A549 (cell line): ENCODE data around the gene DCHS2. TPM values are rescaled to one million over a fixed set of nuclear protein-coding genes. Genes with fewer than 3 reads are reported as not detected.

ENCODE experiments used
- ATAC-seq, 2 experiments: fragments of 200-7000 bp in 1 of 2; fragments of >200 bp in 1 of 2; cut with Nextera tagmentation in 1 of 2; cut with Tn5 transposase in 1 of 2; 3 replicates each; pipeline versions ENCODE4 v1.8.0 to v1.9.1; 2018 to 2020; ENCODE audit warnings: mild to moderate bottlenecking in 1 of 2, moderate library complexity in 1 of 2
- CTCF ChIA-PET: fragments of 300-600 bp; sonication (Branson Sonifier 250); formaldehyde crosslinking; extraction: SDS; loops from one replicate; lab custom pipeline; 2021; ENCODE audit warnings: antibody characterized with exemption, inconsistent platforms; lab: Yijun Ruan, JAX
- POLR2A ChIA-PET: fragments of 350-600 bp; formaldehyde crosslinking; extraction: SDS; loops from one replicate; lab custom pipeline; 2021; ENCODE audit warnings: antibody characterized with exemption, inconsistent platforms; lab: Yijun Ruan, JAX
- DNase-seq, 2 experiments: peaks; one replicate each; pipeline versions ENCODE4 v3.0.0 to v3.0.0-alpha.2; 2011 to 2016; ENCODE audit warnings: low read depth in 1 of 2, low spot score in 1 of 2
- FAIRE-seq: peaks from 2 replicates; lab custom pipeline; 2011; peaks lifted over from hg19 to GRCh38; lab: Jason Lieb, UNC
- H3K27ac ChIP-seq, 2 experiments: fragments of >200 bp; sonication (Bioruptor Twin); formaldehyde crosslinking; 3 replicates each; pipeline ENCODE4 v1.5.1; 2016 to 2017
- H3K4me1 ChIP-seq: fragments of >200 bp; sonication (Bioruptor Twin); formaldehyde crosslinking; 3 replicates; pipeline ENCODE4 v1.6.1; 2016
- H3K4me2 ChIP-seq: fragments of >200 bp; sonication (Bioruptor Twin); formaldehyde crosslinking; 3 replicates; pipeline ENCODE4 v1.6.1; 2016
- H3K4me3 ChIP-seq: fragments of >200 bp; sonication (Bioruptor Twin); formaldehyde crosslinking; 3 replicates; pipeline ENCODE4 v1.5.1; 2016
- H3K9me3 ChIP-seq: fragments of >200 bp; sonication (Bioruptor Twin); formaldehyde crosslinking; 3 replicates; pipeline ENCODE4 v1.6.1; 2016
- BHLHE40 ChIP-seq: IDR thresholded peaks from 2 replicates; pipeline ENCODE4 v1.6.1; 2012; ENCODE audit warnings: low read depth, low read length, inconsistent platforms
- CEBPB ChIP-seq, 2 experiments: fragments of >200 bp in 1 of 2; sonication (Bioruptor Twin) in 1 of 2; formaldehyde crosslinking in 1 of 2; IDR thresholded peaks; 2 replicates each; pipeline ENCODE4 v1.6.1; 2012 to 2016
- CHD4 ChIP-seq: fragments of 200-600 bp; sonication (generic); IDR thresholded peaks from 2 replicates; pipeline ENCODE4 v1.6.1; 2016; ENCODE audit warnings: antibody characterized with exemption, mild to moderate bottlenecking, borderline replicate concordance
- CTCF ChIP-seq: fragments of >200 bp; sonication (Bioruptor Twin); formaldehyde crosslinking; IDR thresholded peaks from 3 replicates; pipeline ENCODE4 v1.5.1; 2016
- E2F6 ChIP-seq: IDR thresholded peaks from 2 replicates; pipeline ENCODE4 v1.6.1; 2012; ENCODE audit warnings: low read depth, borderline replicate concordance
- FOSB ChIP-seq: fragments of 250-450 bp; sonication (Bioruptor Pico); IDR thresholded peaks from 2 replicates; pipeline ENCODE4 v1.5.0; 2020; ENCODE audit warnings: mild to moderate bottlenecking, moderate library complexity
- FOSL2 ChIP-seq, 2 experiments: fragments of 450-650 bp in 1 of 2; fragments of >200 bp in 1 of 2; sonication (Bioruptor Twin) in 1 of 2; formaldehyde crosslinking; IDR thresholded peaks; 2 replicates each; pipeline versions ENCODE4 v1.5.0 to v1.6.1; 2016 to 2020; ENCODE audit warnings: mild to moderate bottlenecking in 1 of 2, moderate library complexity in 1 of 2
- HDAC2 ChIP-seq: fragments of 200-600 bp; sonication (generic); IDR thresholded peaks from 2 replicates; pipeline ENCODE4 v1.6.1; 2016
- HMGXB4 ChIP-seq: fragments of 250-450 bp; sonication (Bioruptor Pico); IDR thresholded peaks from 2 replicates; pipeline ENCODE4 v1.5.0; 2021; ENCODE audit warnings: mild to moderate bottlenecking, moderate library complexity, borderline replicate concordance
- KDM1A ChIP-seq: fragments of 200-600 bp; sonication (generic); IDR thresholded peaks from 2 replicates; pipeline ENCODE4 v1.6.1; 2016; ENCODE audit warnings: low read depth, mild to moderate bottlenecking
- MAX ChIP-seq: IDR thresholded peaks from 2 replicates; pipeline ENCODE4 v1.6.1; 2012
- MAZ ChIP-seq: fragments of 150-350 bp; IDR thresholded peaks from 2 replicates; pipeline ENCODE4 v1.6.1; 2014; ENCODE audit warnings: antibody characterized with exemption, low read depth, low read length, borderline replicate concordance
- PHF8 ChIP-seq: fragments of 200-600 bp; sonication (generic); IDR thresholded peaks from 2 replicates; pipeline ENCODE4 v1.6.1; 2016; ENCODE audit warnings: low read depth, mild to moderate bottlenecking, antibody characterized with exemption, moderate library complexity, borderline replicate concordance
- POLR2A ChIP-seq: IDR thresholded peaks from 2 replicates; pipeline ENCODE4 v1.6.1; 2012; ENCODE audit warnings: mild to moderate bottlenecking, low read length
- TP53 ChIP-seq: fragments of 250-450 bp; sonication (Bioruptor Pico); IDR thresholded peaks from 2 replicates; pipeline ENCODE4 v1.5.0; 2021; ENCODE audit warnings: mild to moderate bottlenecking, moderate library complexity
- USF2 ChIP-seq: fragments of 450-650 bp; IDR thresholded peaks from 2 replicates; pipeline ENCODE4 v1.6.1; 2014; ENCODE audit warnings: antibody characterized with exemption
- WGBS: methylation state at CpG from one replicate; pipeline ENCODE4 v1.1.6; 2017; ENCODE audit errors: missing lambda C conversion rate; 5-methylcytosine and 5-hydroxymethylcytosine counted together
- polyA plus RNA-seq, 4 experiments: library from polyadenylated mRNA; depleted of rRNA in 3 of 4; stranded (reverse); fragments of >200 nt; fragmentation: RNase III in 1 of 4; extraction: RNeasy Plus Mini Kit Qiagen cat#74134 plus additional on column Dnase treatment in 1 of 4; gene quantifications; 2 replicates in 3 of 4; 3 replicates in 1 of 4; pipeline ENCODE4 v1.2.3, GENCODE V29; 2011 to 2017

DCHS2 gene
- polyA plus RNA-seq, 2 of the 4 experiments (the other 2 are of a cell fraction) = 0.06 TPM; not detected in 1

GRCh38 chr4:154528869-154529268 is 37.3 kb upstream of the DCHS2 start (continued):
- TF ChIP-seq USF2 (no peak), TP53 (CRISPR knock-in tag) (no peak), MAZ (no peak), MAX (no peak), BHLHE40 (no peak)

- no peak for DNase-seq
- 73% methylated on average over 4 of the region's 4 CpGs for WGBS
- Histone ChIP-seq H3K4me3 (no peak overlapping the region), H3K9me3 (no peaks in the 10 kb centered on the region), H3K4me1 (no peaks in the 10 kb centered on the region), H3K27ac (no peak overlapping the region), H3K4me2 (no peak overlapping the region)
- ChIA-PET POLR2A (no interaction called here), CTCF (no interaction called here)
- no peak for TF ChIP-seq MAX
- no peak for TF ChIP-seq POLR2A
- TF ChIP-seq HDAC2 = no peak
- no peak for TF ChIP-seq CEBPB (IDR thresholded peaks at IDR 0.05)
- TF ChIP-seq KDM1A = no peak
- no peak for TF ChIP-seq FOSB (CRISPR knock-in tag)
- FAIRE-seq = no peak
- ATAC-seq = no peak
Measured at GRCh38 chr4:154527308-154527707, 35.7 kb upstream of the DCHS2 start.

- ChIA-PET CTCF (no interaction called here), POLR2A (no interaction called here)
- Histone ChIP-seq H3K9me3 (no peaks in the 10 kb centered on the region), H3K4me1 (no peaks in the 10 kb centered on the region), H3K4me3 (no peak overlapping the region), H3K4me2 (no peak overlapping the region), H3K27ac (no peak overlapping the region)
- ATAC-seq (no peak), FAIRE-seq (no peak), DNase-seq (no peak)
- no peak for TF ChIP-seq POLR2A
- TF ChIP-seq CTCF = no peak
- whole genome bisulfite sequencing = 30% methylated on average over 2 of the region's 2 CpGs
Measured at GRCh38 chr4:154526151-154526550, 34.6 kb upstream of the DCHS2 start.

- no peaks in the 10 kb centered on the region for H3K9me3 ChIP-seq
- CTCF ChIA-PET = no interaction called here
Measured at GRCh38 chr4:154521607-154522006, 30.0 kb upstream of the DCHS2 start.

GRCh38 chr4:154519214-154519613 is 27.6 kb upstream of the DCHS2 start:
- POLR2A ChIA-PET = no interaction called here
- Histone ChIP-seq H3K27ac (no peak overlapping the region), H3K4me3 (no peak overlapping the region), H3K4me2 (no peak overlapping the region), H3K9me3 (no peaks in the 10 kb centered on the region), H3K4me1 (no peaks in the 10 kb centered on the region)
- ATAC-seq = no peak
- DNase-seq = no peak
- TF ChIP-seq CHD4 (no peak), HMGXB4 (CRISPR knock-in tag) (no peak), E2F6 (no peak), HDAC2 (no peak), PHF8 (no peak), FOSL2 (IDR thresholded peaks at IDR 0.05) (no peak), FOSL2 (CRISPR knock-in tag; IDR thresholded peaks at IDR 0.05) (no peak)
- TF ChIP-seq, all 56 proteins: peak for 0
- CTCF ChIA-PET = no interaction called here
- 13% methylated on average over 4 of the region's 4 CpGs for WGBS
- FAIRE-seq = no peak

More at GRCh38 chr4:154521607-154522006, 30.0 kb upstream of the DCHS2 start:
- H3K4me2 ChIP-seq = no peak overlapping the region
- no peak for TF ChIP-seq FOSB (CRISPR knock-in tag)
- no peaks in the 10 kb centered on the region for H3K4me1 ChIP-seq
- ATAC-seq (no peak), FAIRE-seq (no peak), DNase-seq (no peak)
- POLR2A ChIA-PET = no interaction called here
- no peak overlapping the region for H3K27ac ChIP-seq
- H3K4me3 ChIP-seq = no peak overlapping the region
